Fibroblast of lung (primary cell): ENCODE results near the gene C19orf44. TPM values are rescaled to one million over a fixed set of nuclear protein-coding genes. Genes with fewer than 3 reads are reported as not detected.

Experiments
- DNase-seq, 2 donors: peaks; one replicate each; pipeline versions ENCODE4 v3.0.0 to v3.0.0-alpha.2; 2010; ENCODE audit warnings: low read depth in 2 of 2
- H2AFZ ChIP-seq: 2 replicates; pipeline ENCODE4 v1.5.1; 2012; ENCODE audit warnings: low read length, control low read depth, inconsistent platforms
- H3K27ac ChIP-seq: 2 replicates; pipeline ENCODE4 v1.5.1; 2011; ENCODE audit warnings: low read length, control low read depth; ENCODE audit not compliant: insufficient read depth
- H3K27me3 ChIP-seq: 2 replicates; pipeline ENCODE4 v1.5.1; 2011; ENCODE audit warnings: mild to moderate bottlenecking, low read length; ENCODE audit not compliant: control insufficient read depth, insufficient read depth
- H3K36me3 ChIP-seq: 2 replicates; pipeline ENCODE4 v1.5.1; 2011; ENCODE audit warnings: low read length; ENCODE audit not compliant: control insufficient read depth, insufficient read depth
- H3K4me1 ChIP-seq: 2 replicates; pipeline ENCODE4 v1.5.1; 2011; ENCODE audit warnings: low read length; ENCODE audit not compliant: control insufficient read depth, insufficient read depth; ENCODE audit errors: extremely low read depth
- H3K4me2 ChIP-seq: 2 replicates; pipeline ENCODE4 v1.5.1; 2011; ENCODE audit warnings: low read length, control low read depth; ENCODE audit not compliant: insufficient read depth; ENCODE audit errors: extremely low read depth
- H3K4me3 ChIP-seq, 4 experiments: fragments of 200-600 bp in 1 of 4; sonication (generic) in 1 of 4; replicated peaks in 1 of 4; 2 replicates each; pipeline ENCODE4 v1.5.1; 2011 to 2016; ENCODE audit warnings: low read length in 4 of 4, low read depth in 3 of 4, mild to moderate bottlenecking in 3 of 4, control low read depth in 2 of 4, inconsistent platforms in 1 of 4, mixed read lengths in 1 of 4; ENCODE audit not compliant: insufficient read depth in 1 of 4; ENCODE audit errors: control extremely low read depth in 1 of 4
- H3K79me2 ChIP-seq: 2 replicates; pipeline ENCODE4 v1.5.1; 2012; ENCODE audit warnings: mild to moderate bottlenecking, low read length, inconsistent platforms; ENCODE audit not compliant: control insufficient read depth, insufficient read depth
- H3K9ac ChIP-seq: 2 replicates; pipeline ENCODE4 v1.5.1; 2011; ENCODE audit warnings: mild to moderate bottlenecking, low read length, control low read depth; ENCODE audit not compliant: insufficient read depth
- H3K9me3 ChIP-seq: 2 replicates; pipeline ENCODE4 v1.5.1; 2012; ENCODE audit warnings: low read depth, low read length; ENCODE audit not compliant: control insufficient read depth, insufficient read depth
- H4K20me1 ChIP-seq: 2 replicates; pipeline ENCODE4 v1.5.1; 2011; ENCODE audit warnings: low read length; ENCODE audit not compliant: control insufficient read depth, insufficient read depth; ENCODE audit errors: extremely low read depth
- CTCF ChIP-seq, 2 donors: IDR thresholded peaks in 1 of 2; conservative IDR thresholded peaks in 1 of 2; 1 replicate in 1 of 2; 2 replicates in 1 of 2; pipeline ENCODE4 v1.5.1; 2011 to 2012; ENCODE audit warnings: low read length in 2 of 2, control low read depth in 1 of 2, inconsistent platforms in 1 of 2, low read depth in 1 of 2, mild to moderate bottlenecking in 1 of 2
- EZH2 ChIP-seq: IDR thresholded peaks from 2 replicates; pipeline ENCODE4 v1.5.1; 2012; ENCODE audit warnings: low read length, control low read depth, mild to moderate bottlenecking; ENCODE audit errors: missing control alignments
- polyA plus RNA-seq, 2 donors: library from polyadenylated mRNA; depleted of rRNA in 1 of 2; stranded (reverse) in 1 of 2; unstranded in 1 of 2; fragments of >200 nt; gene quantifications; 2 replicates each; pipeline ENCODE4 v1.2.1, GENCODE V29; 2011 to 2012; ENCODE audit warnings: missing spikeins in 1 of 2
- total RNA-seq: library from RNA; depleted of rRNA; stranded (reverse); fragments of >200 nt; gene quantifications from 2 replicates; pipeline ENCODE4 v1.2.1, GENCODE V29; 2014

The C19orf44 gene
- total and polyA plus RNA-seq, 2 donors (not counting 1 experiment from before 2014, with no cell fraction given), result 2.9 to 3.6 TPM

GRCh38 chr19:16472992-16473391, 23.2 kb upstream of the C19orf44 start:
- Histone ChIP-seq H3K4me2 (no peak overlapping the region), H3K4me3 (no peak overlapping the region), H3K9me3 (no peaks in the 10 kb centered on the region), H3K36me3 (no peaks in the 10 kb centered on the region), H3K27me3 (no peaks in the 10 kb centered on the region), H3K9ac (no peak overlapping the region), H2AFZ (no peak overlapping the region), H3K27ac (no peak overlapping the region), H3K79me2 (peaks cover 32% of the 10 kb centered on the region), H4K20me1 (no peaks in the 10 kb centered on the region), H3K4me1 (peaks cover 11% of the 10 kb centered on the region)
- DNase-seq, result no peak
- TF ChIP-seq CTCF (conservative IDR thresholded peaks at IDR 0.05 in 1 of 2, IDR thresholded peaks at IDR 0.05 in 1 of 2; ENCODE audit: low read depth in 1 of 2, low read length in 2 of 2), result no peak
- TF ChIP-seq EZH2, result no peak

GRCh38 chr19:16473875-16474392, 22.3 kb upstream of the C19orf44 start:
- H3K79me2 ChIP-seq, result peaks cover 23% of the 10 kb centered on the region
- DNase-seq, result no peak
- no peaks in the 10 kb centered on the region for H4K20me1 ChIP-seq
- no peak overlapping the region for H3K9ac ChIP-seq
- H3K4me2 ChIP-seq, result no peak overlapping the region
- H2AFZ ChIP-seq, result no peak overlapping the region
- no peaks in the 10 kb centered on the region for H3K36me3 ChIP-seq
- no peaks in the 10 kb centered on the region for H3K27me3 ChIP-seq
- no peak overlapping the region for H3K27ac ChIP-seq
- H3K9me3 ChIP-seq, result no peaks in the 10 kb centered on the region
- TF ChIP-seq EZH2 (no peak), CTCF (conservative IDR thresholded peaks at IDR 0.05 in 1 of 2, IDR thresholded peaks at IDR 0.05 in 1 of 2; ENCODE audit: low read depth in 1 of 2, low read length in 2 of 2) (no peak)
- H3K4me1 ChIP-seq, result peaks cover 11% of the 10 kb centered on the region
- H3K4me3 ChIP-seq, result no peak overlapping the region

GRCh38 chr19:16476401-16476800, 19.8 kb upstream of the C19orf44 start:
- no peak for DNase-seq

More at GRCh38 chr19:16476401-16476800, 19.8 kb upstream of the C19orf44 start:
- no peak for TF ChIP-seq CTCF (conservative IDR thresholded peaks at IDR 0.05 in 1 of 2, IDR thresholded peaks at IDR 0.05 in 1 of 2; ENCODE audit: low read depth in 1 of 2, low read length in 2 of 2)
- no peak for TF ChIP-seq EZH2
- peaks cover 3% of the 10 kb centered on the region for H3K4me1 ChIP-seq
- peaks cover 1% of the 10 kb centered on the region for H3K79me2 ChIP-seq
- H3K27ac ChIP-seq, result no peak overlapping the region
- no peak overlapping the region for H3K9ac ChIP-seq
- H3K4me2 ChIP-seq, result no peak overlapping the region
- H2AFZ ChIP-seq, result no peak overlapping the region
- H3K9me3 ChIP-seq, result no peaks in the 10 kb centered on the region
- H3K36me3 ChIP-seq, result no peaks in the 10 kb centered on the region
- no peak overlapping the region for H3K4me3 ChIP-seq
- H3K27me3 ChIP-seq, result no peaks in the 10 kb centered on the region
- no peaks in the 10 kb centered on the region for H4K20me1 ChIP-seq
